SH-SY5Y (cell line): Measurements from ENCODE around the gene TSPAN15.
A peak's percentile ranks its signal among the peaks of the same experiment; 100 is the strongest.

Source experiments
- GATA2 ChIP-seq: IDR thresholded peaks from 2 replicates; pipeline ENCODE4 v1.6.1; 2011; ENCODE audit warnings: mild to moderate bottlenecking, low read depth, low read length
- GATA3 ChIP-seq: IDR thresholded peaks from 2 replicates; pipeline ENCODE4 v1.6.1; 2011; ENCODE audit warnings: low read depth, mild to moderate bottlenecking, low read length, moderate library complexity

TSPAN15 gene

GRCh38 chr10:69503001-69503895, 52.0 kb downstream of the TSPAN15 start:
- no peak for TF ChIP-seq GATA3
- no peak for TF ChIP-seq GATA2

- TF ChIP-seq GATA2 (no peak), GATA3 (no peak)
These were observed 52.6 kb downstream of the TSPAN15 start for GRCh38 chr10:69503896-69504265.

GRCh38 chr10:69504576-69505250, 53.4 kb downstream of the TSPAN15 start:
- TF ChIP-seq GATA3: no peak

DNA sequence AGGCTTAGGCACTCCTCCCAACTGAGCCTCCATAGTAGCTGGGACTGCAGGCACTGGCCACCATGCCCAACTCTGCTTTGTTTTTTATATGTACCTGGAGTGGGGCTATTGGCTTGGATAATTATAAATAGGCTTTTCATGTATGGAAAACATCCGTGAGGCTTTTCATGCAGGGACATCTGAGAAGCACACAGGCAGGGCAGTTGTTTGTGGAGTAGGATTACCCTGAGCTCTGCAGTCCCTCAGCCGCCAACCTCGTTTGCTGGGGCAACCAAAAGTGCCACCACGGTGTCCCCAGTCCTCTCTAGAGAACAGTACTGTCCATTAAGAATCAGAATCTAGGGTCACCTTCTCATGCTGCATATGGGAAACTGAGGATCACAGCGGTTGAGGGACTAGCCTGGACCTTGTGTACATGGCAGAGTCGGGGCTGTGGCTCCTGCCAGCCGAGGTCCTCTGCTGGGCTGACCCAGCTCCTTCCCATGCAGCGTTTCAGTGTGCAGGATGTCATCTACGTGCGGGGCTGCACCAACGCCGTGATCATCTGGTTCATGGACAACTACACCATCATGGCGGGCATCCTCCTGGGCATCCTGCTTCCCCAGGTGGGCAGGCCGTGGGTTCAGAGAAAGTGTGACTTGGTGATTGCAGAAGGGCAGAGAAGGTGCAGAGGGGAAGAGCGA, 54.5 kb downstream of the TSPAN15 start:
- TF ChIP-seq GATA2 (no peak), GATA3 (no peak)

GRCh38 chr10:69506487-69506833, 55.2 kb downstream of the TSPAN15 start:
- no peak for TF ChIP-seq GATA2

- TF ChIP-seq GATA2: no peak
These were observed 55.8 kb downstream of the TSPAN15 start for GRCh38 chr10:69506834-69507713.

GRCh38 chr10:69508738-69509340, 57.6 kb downstream of the TSPAN15 start:
- no peak for TF ChIP-seq GATA2
- no peak for TF ChIP-seq GATA3

GRCh38 chr10:69512901-69513300, 61.6 kb downstream of the TSPAN15 start:
- TF ChIP-seq GATA2 (no peak), GATA3 (no peak)

GRCh38 chr10:69513617-69514016, 62.4 kb downstream of the TSPAN15 start:
- TF ChIP-seq GATA3: no peak
- TF ChIP-seq GATA2: no peak

GRCh38 chr10:69515699-69516259, 64.5 kb downstream of the TSPAN15 start:
- no peak for TF ChIP-seq GATA2
- TF ChIP-seq GATA3: no peak

- no peak for TF ChIP-seq GATA3
These were observed 65.1 kb downstream of the TSPAN15 start for GRCh38 chr10:69516316-69516715.

- TF ChIP-seq GATA2 (no peak), GATA3 (no peak)
These were observed 65.5 kb downstream of the TSPAN15 start for GRCh38 chr10:69516796-69517195.

DNA sequence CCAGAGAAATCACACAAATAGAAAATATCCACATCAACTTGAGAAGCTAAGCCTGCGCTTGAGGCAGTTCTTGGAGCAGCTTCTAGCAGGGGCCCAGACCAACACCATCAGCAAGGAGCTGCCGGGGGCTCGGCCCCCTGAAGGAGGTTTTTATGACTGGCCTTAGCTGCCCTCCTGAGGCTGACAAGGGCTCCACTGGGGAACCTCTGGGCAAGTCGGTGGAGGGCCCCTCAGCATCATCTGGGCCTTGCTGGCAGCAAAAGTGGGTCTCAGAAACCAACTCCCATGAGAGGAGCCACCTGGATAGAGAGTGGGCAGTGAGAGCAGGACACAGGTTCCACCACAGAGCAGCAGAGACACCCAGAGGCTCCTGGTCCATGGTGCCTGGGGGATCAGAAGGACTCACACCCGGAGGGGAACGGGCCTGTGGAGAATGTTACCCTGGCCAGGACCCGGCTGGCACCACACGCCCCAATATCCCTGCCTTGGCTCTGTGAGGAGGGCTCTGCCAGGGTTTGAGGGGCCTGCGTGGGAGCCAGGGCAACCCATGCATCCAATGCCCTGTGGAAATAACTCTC, 66.1 kb downstream of the TSPAN15 start:
- TF ChIP-seq GATA2 (no peak), GATA3 (no peak)

- TF ChIP-seq GATA3: no peak
- TF ChIP-seq GATA2: no peak
These were observed 76.7 kb downstream of the TSPAN15 start for GRCh38 chr10:69527961-69528360.

DNA sequence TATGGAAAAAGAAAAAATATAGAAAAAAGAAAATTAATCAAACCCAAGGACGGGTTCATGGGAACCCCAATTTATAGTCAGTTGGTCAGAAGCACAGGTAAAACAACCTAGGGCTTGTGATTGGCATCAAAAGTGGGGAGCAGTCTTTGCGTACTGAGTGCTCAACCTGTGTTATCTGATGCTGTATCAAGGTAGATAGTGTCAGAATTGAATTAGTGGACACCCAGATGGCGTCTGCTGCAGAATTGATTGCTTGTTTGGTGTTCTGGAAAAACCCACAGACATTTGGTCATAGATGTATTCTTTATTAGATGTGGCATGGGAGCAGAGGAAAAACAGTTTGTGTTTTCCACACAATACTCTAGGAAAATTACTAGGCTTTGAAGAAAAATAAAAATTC, 82.4 kb downstream of the TSPAN15 start:
- peak; percentile 83 for TF ChIP-seq GATA2
- peak; percentile 70 for TF ChIP-seq GATA3
